NB4 (cell line): ENCODE measurements around the gene VMO1.

Source experiments
- CTCF ChIP-seq: IDR thresholded peaks from one replicate; pipeline ENCODE4 v1.5.1; 2012; ENCODE audit warnings: low read depth, low read length
- POLR2A ChIP-seq: IDR thresholded peaks from 2 replicates; pipeline ENCODE4 v1.6.1; 2011; ENCODE audit warnings: mild to moderate bottlenecking; ENCODE audit not compliant: insufficient read length; ENCODE audit errors: extremely low read depth

GRCh38 chr17:4833941-4834680, 47.9 kb upstream of the VMO1 start:
- TF ChIP-seq CTCF = no peak
- no peak for TF ChIP-seq POLR2A
